BE2C (cell line): ENCODE results near the gene COL4A2.
"Not testable (repeated sequence)": the region's sequence is repeated elsewhere in the genome, so short reads cannot be mapped to it uniquely, and the experiment has no call there.

Source experiments
- DNase-seq: peaks from one replicate; pipeline ENCODE4 v3.0.0-alpha.2; 2020
- H3K27me3 ChIP-seq: fragments of 250-450 bp; sonication (Bioruptor Pico); 2 replicates; pipeline ENCODE4 v1.5.1; 2020; ENCODE audit warnings: mild to moderate bottlenecking
- H3K36me3 ChIP-seq: fragments of 250-450 bp; sonication (Bioruptor Pico); 2 replicates; pipeline ENCODE4 v1.5.1; 2020; ENCODE audit warnings: mild to moderate bottlenecking
- H3K4me1 ChIP-seq: fragments of 250-450 bp; sonication (Bioruptor Pico); 2 replicates; pipeline ENCODE4 v1.5.1; 2020
- H3K4me3 ChIP-seq: 2 replicates; pipeline ENCODE4 v1.5.1; 2011; ENCODE audit warnings: low read depth, low read length
- H3K9me3 ChIP-seq: fragments of 250-450 bp; sonication (Bioruptor Pico); 2 replicates; pipeline ENCODE4 v1.5.1; 2020
- TF ChIP-seq, protein P1 (sequence below): IDR thresholded peaks from 2 replicates; pipeline ENCODE4 v1.5.1; 2012; ENCODE audit warnings: mild to moderate bottlenecking, low read depth, low read length

COL4A2 gene

DNA sequence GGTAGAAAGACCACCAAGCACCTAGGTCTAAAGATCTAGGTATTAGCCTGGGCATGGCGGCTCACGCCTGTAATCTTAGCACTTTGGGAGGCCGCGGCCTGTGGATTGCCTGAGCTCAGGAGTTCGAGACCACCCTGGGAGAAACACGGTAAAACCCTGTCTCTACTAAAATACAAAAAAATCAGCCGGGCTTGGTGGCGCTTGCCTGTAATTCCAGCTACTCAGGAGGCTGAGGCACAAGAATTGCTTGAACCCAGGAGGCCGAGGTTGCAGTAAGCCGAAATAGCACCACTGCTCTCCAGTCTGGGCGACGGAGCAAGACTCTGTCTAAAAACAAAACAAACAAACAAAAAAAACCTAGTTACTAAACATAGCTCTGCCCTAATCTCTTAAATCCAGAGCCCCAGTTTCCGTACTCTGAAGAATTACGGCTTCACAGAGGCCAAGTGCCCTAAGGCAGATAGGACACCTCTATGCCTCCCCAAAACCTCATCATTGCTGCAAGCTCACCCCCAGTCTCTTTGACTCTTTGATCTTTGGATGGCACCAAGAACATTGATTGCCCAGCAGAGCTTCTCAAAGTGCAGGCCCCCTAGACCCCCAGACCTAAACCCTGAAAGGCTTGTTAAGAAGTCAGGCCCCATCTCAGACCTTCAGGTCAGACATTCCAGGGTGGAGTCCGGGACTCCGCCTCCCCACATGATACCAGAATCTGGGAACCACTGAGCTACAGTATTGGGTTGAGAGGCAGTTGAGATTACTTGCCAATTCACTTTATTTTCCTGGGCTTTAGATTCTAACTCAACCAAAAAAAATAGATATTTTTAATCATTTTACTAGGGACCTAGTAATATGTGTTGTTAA, 2.8 kb downstream of the COL4A2 start:
- no peak overlapping the region for H3K4me3 ChIP-seq
- H3K27me3 ChIP-seq: peaks cover 85% of the 10 kb centered on the region

GRCh38 chr13:110310541-110311442, 3.7 kb downstream of the COL4A2 start:
- Histone ChIP-seq H3K4me3 (no peak overlapping the region), H3K4me1 (no peaks in the 10 kb centered on the region), H3K36me3 (no peaks in the 10 kb centered on the region), H3K27me3 (peaks cover 76% of the 10 kb centered on the region), H3K9me3 (no peaks in the 10 kb centered on the region)
- no peak for DNase-seq
- TF ChIP-seq, protein P1, sequence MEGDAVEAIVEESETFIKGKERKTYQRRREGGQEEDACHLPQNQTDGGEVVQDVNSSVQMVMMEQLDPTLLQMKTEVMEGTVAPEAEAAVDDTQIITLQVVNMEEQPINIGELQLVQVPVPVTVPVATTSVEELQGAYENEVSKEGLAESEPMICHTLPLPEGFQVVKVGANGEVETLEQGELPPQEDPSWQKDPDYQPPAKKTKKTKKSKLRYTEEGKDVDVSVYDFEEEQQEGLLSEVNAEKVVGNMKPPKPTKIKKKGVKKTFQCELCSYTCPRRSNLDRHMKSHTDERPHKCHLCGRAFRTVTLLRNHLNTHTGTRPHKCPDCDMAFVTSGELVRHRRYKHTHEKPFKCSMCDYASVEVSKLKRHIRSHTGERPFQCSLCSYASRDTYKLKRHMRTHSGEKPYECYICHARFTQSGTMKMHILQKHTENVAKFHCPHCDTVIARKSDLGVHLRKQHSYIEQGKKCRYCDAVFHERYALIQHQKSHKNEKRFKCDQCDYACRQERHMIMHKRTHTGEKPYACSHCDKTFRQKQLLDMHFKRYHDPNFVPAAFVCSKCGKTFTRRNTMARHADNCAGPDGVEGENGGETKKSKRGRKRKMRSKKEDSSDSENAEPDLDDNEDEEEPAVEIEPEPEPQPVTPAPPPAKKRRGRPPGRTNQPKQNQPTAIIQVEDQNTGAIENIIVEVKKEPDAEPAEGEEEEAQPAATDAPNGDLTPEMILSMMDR: no peak

More for the DNA sequence above, 2.8 kb downstream of the COL4A2 start:
- DNase-seq: no peak
- H3K36me3 ChIP-seq: no peaks in the 10 kb centered on the region
- H3K9me3 ChIP-seq: no peaks in the 10 kb centered on the region
- no peaks in the 10 kb centered on the region for H3K4me1 ChIP-seq
- TF ChIP-seq, protein P1: no peak

DNA sequence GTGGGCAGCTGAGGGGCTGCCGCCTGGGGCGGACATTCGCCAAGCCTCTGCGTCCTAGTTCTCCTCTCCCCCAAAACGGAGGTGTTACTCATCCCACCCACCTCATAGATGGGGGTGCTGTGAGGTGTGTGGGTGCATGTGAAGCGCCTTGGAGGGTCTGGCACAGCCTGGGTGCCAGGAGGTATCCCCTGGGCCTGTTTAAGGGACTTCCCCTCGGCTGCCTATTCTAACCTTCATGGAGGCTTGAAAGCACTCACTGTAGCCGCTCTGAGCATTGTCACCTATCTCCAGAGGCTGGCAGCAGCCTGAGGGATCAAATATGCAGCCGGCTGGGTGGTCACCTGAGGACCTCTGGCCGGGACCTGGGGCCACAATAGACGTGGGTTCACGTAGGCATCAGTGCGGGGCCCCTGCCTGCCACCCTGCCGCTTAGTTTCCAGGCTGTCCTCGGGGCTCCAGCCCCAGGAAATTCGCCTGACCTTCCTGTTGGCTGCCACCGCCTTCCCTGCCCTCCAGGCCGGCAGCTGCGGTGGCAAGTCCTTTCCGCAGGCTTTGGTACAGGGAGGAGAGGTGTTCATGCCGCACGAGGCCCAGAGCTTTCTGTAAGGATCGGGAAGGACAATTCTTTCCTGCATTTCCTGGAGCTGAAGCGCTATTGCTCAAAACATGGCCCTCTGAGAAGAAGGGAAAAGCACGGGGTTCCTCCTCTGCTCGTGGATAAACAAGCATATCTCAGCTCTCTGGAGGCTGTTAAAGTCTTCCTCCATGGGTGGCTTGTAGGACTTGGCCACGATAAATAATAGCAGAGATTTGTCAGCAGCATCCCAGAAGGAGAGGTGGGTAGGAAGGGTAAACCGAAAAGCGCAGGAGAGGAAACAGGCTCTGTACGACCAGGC, 4.6 kb downstream of the COL4A2 start:
- Histone ChIP-seq H3K4me3 (no peak overlapping the region), H3K27me3 (peaks cover 67% of the 10 kb centered on the region), H3K36me3 (no peaks in the 10 kb centered on the region), H3K4me1 (no peaks in the 10 kb centered on the region), H3K9me3 (no peaks in the 10 kb centered on the region)
- no peak for DNase-seq
- TF ChIP-seq, protein P1: no peak

- DNase-seq: no peak
- H3K27me3 ChIP-seq: peaks cover 59% of the 10 kb centered on the region
- no peaks in the 10 kb centered on the region for H3K36me3 ChIP-seq
- no peak overlapping the region for H3K4me3 ChIP-seq
- no peaks in the 10 kb centered on the region for H3K9me3 ChIP-seq
- TF ChIP-seq, protein P1: no peak
- H3K4me1 ChIP-seq: no peaks in the 10 kb centered on the region
These were observed 5.4 kb downstream of the COL4A2 start for GRCh38 chr13:110312339-110313031.

- H3K9me3 ChIP-seq, H3K36me3 ChIP-seq, H3K4me3 ChIP-seq, DNase-seq, H3K4me1 ChIP-seq: not testable (repeated sequence)
- H3K27me3 ChIP-seq: peaks cover 53% of the 10 kb centered on the region
These were observed 6.2 kb downstream of the COL4A2 start for GRCh38 chr13:110313261-110313660.

GRCh38 chr13:110313733-110314132, 6.6 kb downstream of the COL4A2 start:
- not testable (repeated sequence) for H3K4me3 ChIP-seq, H3K4me1 ChIP-seq, H3K36me3 ChIP-seq, H3K9me3 ChIP-seq, DNase-seq
- peaks cover 51% of the 10 kb centered on the region for H3K27me3 ChIP-seq
